Sigmoid colon (tissue), 4 donors: ENCODE data around the gene MYO6.

Source experiments
- CTCF ChIP-seq, 4 experiments: fragments of 450-650 bp in 3 of 4; fragments of 200-600 bp in 1 of 4; IDR thresholded peaks; one replicate each; pipeline ENCODE4 v1.5.1; 2016 to 2019; ENCODE audit warnings: antibody characterized with exemption in 4 of 4, mild to moderate bottlenecking in 3 of 4, moderate library complexity in 2 of 4
- EP300 ChIP-seq, 4 donors: sonication (generic); formaldehyde crosslinking; IDR thresholded peaks; one replicate each; pipeline ENCODE4 v1.6.1; 2017; ENCODE audit warnings: antibody characterized with exemption in 4 of 4
- POLR2A ChIP-seq, 2 donors: fragments of 450-650 bp; IDR thresholded peaks; one replicate each; pipeline ENCODE4 v1.6.1; 2016; ENCODE audit warnings: antibody characterized with exemption in 2 of 2, mild to moderate bottlenecking in 2 of 2, moderate library complexity in 2 of 2
- POLR2AphosphoS5 ChIP-seq, 4 donors: sonication (generic); formaldehyde crosslinking; IDR thresholded peaks; one replicate each; pipeline ENCODE4 v1.6.1; 2017; ENCODE audit warnings: antibody characterized with exemption in 4 of 4

- no peak for TF ChIP-seq CTCF (IDR thresholded peaks at IDR 0.05)
- no peak for TF ChIP-seq POLR2AphosphoS5 (IDR thresholded peaks at IDR 0.05)
- TF ChIP-seq POLR2A (IDR thresholded peaks at IDR 0.05): no peak
- TF ChIP-seq EP300 (IDR thresholded peaks at IDR 0.05): no peak
These were observed 6.7 kb downstream of the MYO6 start for GRCh38 chr6:75755704-75756103.
